Neutrophil (primary cell): ENCODE measurements around the gene UBE2D1.

Experiments
- H3K27ac ChIP-seq: fragments of 200-600 bp; sonication (generic); 2 replicates; pipeline ENCODE4 v1.5.1; 2016; ENCODE audit warnings: mild to moderate bottlenecking, moderate library complexity
- H3K27me3 ChIP-seq: fragments of 200-600 bp; sonication (generic); 2 replicates; pipeline ENCODE4 v1.6.0; 2016; ENCODE audit warnings: mild to moderate bottlenecking
- H3K36me3 ChIP-seq: fragments of 200-600 bp; sonication (generic); 2 replicates; pipeline ENCODE4 v1.5.1; 2017
- H3K4me1 ChIP-seq, 2 experiments: fragments of 200-600 bp in 1 of 2; sonication (generic) in 1 of 2; 1 replicate in 1 of 2; 2 replicates in 1 of 2; pipeline versions ENCODE4 v1.5.1 to v1.6.1; 2013 to 2016; ENCODE audit warnings: low read depth in 1 of 2, low read length in 1 of 2, mild to moderate bottlenecking in 1 of 2, moderate library complexity in 1 of 2; ENCODE audit not compliant: control insufficient read depth in 1 of 2, insufficient read depth in 1 of 2
- H3K4me3 ChIP-seq, 2 experiments: fragments of 200-600 bp in 1 of 2; sonication (generic) in 1 of 2; 1 replicate in 1 of 2; 2 replicates in 1 of 2; pipeline ENCODE4 v1.5.1; 2013 to 2016; ENCODE audit warnings: low read depth in 1 of 2, low read length in 1 of 2, mild to moderate bottlenecking in 1 of 2, moderate library complexity in 1 of 2
- H3K9me3 ChIP-seq: fragments of 200-600 bp; sonication (generic); 2 replicates; pipeline ENCODE4 v1.5.1; 2016
- CTCF ChIP-seq: fragments of 200-600 bp; sonication (generic); IDR thresholded peaks from 2 replicates; pipeline ENCODE4 v1.5.1; 2016; ENCODE audit warnings: antibody characterized with exemption

Gene UBE2D1

GRCh38 chr10:58326967-58327381 is 7.8 kb upstream of the UBE2D1 start:
- TF ChIP-seq CTCF = no peak
- Histone ChIP-seq H3K36me3 (no peaks in the 10 kb centered on the region), H3K27me3 (no peaks in the 10 kb centered on the region), H3K4me3 (no peak overlapping the region), H3K4me1 (peaks cover 34 to 37% of the 10 kb centered on the region in 2 experiments), H3K9me3 (no peaks in the 10 kb centered on the region), H3K27ac (no peak overlapping the region)

GRCh38 chr10:58328233-58328632 is 6.6 kb upstream of the UBE2D1 start:
- no peak overlapping the region for H3K4me3 ChIP-seq
- no peak for TF ChIP-seq CTCF
- no peaks in the 10 kb centered on the region for H3K27me3 ChIP-seq
- H3K36me3 ChIP-seq = no peaks in the 10 kb centered on the region
- peaks cover 34 to 37% of the 10 kb centered on the region in 2 experiments for H3K4me1 ChIP-seq
- H3K9me3 ChIP-seq = no peaks in the 10 kb centered on the region
- H3K27ac ChIP-seq = no peak overlapping the region

- no peak for TF ChIP-seq CTCF
- peak overlapping the region; percentile 74 for H3K27ac ChIP-seq
- H3K4me3 ChIP-seq = no peak overlapping the region
- no peaks in the 10 kb centered on the region for H3K36me3 ChIP-seq
- no peaks in the 10 kb centered on the region for H3K27me3 ChIP-seq
- peaks cover 44 to 47% of the 10 kb centered on the region in 2 experiments for H3K4me1 ChIP-seq
- H3K9me3 ChIP-seq = no peaks in the 10 kb centered on the region
Measured at GRCh38 chr10:58330431-58330830, 4.4 kb upstream of the UBE2D1 start.

GRCh38 chr10:58331646-58332045 is 3.2 kb upstream of the UBE2D1 start:
- H3K4me3 ChIP-seq = no peak overlapping the region
- H3K4me1 ChIP-seq = peaks cover 54 to 55% of the 10 kb centered on the region in 2 experiments
- no peaks in the 10 kb centered on the region for H3K36me3 ChIP-seq
- H3K27ac ChIP-seq = peak overlapping the region; percentile 74
- TF ChIP-seq CTCF = no peak
- H3K27me3 ChIP-seq = no peaks in the 10 kb centered on the region
- no peaks in the 10 kb centered on the region for H3K9me3 ChIP-seq

GRCh38 chr10:58335306-58336005 is 650 bp downstream of the UBE2D1 start:
- H3K36me3 ChIP-seq = peaks cover 3% of the 10 kb centered on the region
- H3K9me3 ChIP-seq = no peaks in the 10 kb centered on the region
- H3K27ac ChIP-seq = peak overlapping the region; percentile 90
- H3K4me3 ChIP-seq = peak overlapping the region; percentile 67 to 79
- H3K27me3 ChIP-seq = no peaks in the 10 kb centered on the region
- H3K4me1 ChIP-seq = peaks cover 54 to 66% of the 10 kb centered on the region in 2 experiments
- no peak for TF ChIP-seq CTCF
